ENCODE results near the gene PRODH2.
A peak's percentile ranks its signal among the peaks of the same experiment; 100 is the strongest.
"Not testable (repeated sequence)": the region's sequence is repeated elsewhere in the genome, so short reads cannot be mapped to it uniquely, and the experiment has no call there.

Gene PRODH2

GRCh38 chr19:35843676-35844481 is 31.2 kb upstream of the PRODH2 start:
- DNase-seq (ENCODE audit: low read depth in 2 of 2): no peak

GRCh38 chr19:35842666-35843272 is 30.1 kb upstream of the PRODH2 start:
- DNase-seq (ENCODE audit: low read depth in 2 of 2): no peak

- DNase-seq (ENCODE audit: low read depth in 2 of 2): no peak
Measured at GRCh38 chr19:35841961-35842595, 29.4 kb upstream of the PRODH2 start.

- not testable (repeated sequence) for DNase-seq (ENCODE audit: low read depth in 2 of 2)
Measured at GRCh38 chr19:35836096-35836495, 23.5 kb upstream of the PRODH2 start.

GRCh38 chr19:35833972-35834371 is 21.3 kb upstream of the PRODH2 start:
- no peak for DNase-seq (ENCODE audit: low read depth in 2 of 2)

GRCh38 chr19:35832054-35832453 is 19.4 kb upstream of the PRODH2 start:
- DNase-seq (ENCODE audit: low read depth in 2 of 2): no peak

GRCh38 chr19:35830986-35831385 is 18.3 kb upstream of the PRODH2 start:
- no peak for DNase-seq (ENCODE audit: low read depth in 2 of 2)

GRCh38 chr19:35828692-35829301 is 16.2 kb upstream of the PRODH2 start:
- peak in 1 of 2 donors; percentile 43 for DNase-seq (ENCODE audit: low read depth in 2 of 2)

- no peak for DNase-seq (ENCODE audit: low read depth in 2 of 2)
Measured at GRCh38 chr19:35824150-35824549, 11.5 kb upstream of the PRODH2 start.

- DNase-seq (ENCODE audit: low read depth in 2 of 2): no peak
Measured at GRCh38 chr19:35822579-35822978, 9.9 kb upstream of the PRODH2 start.

GRCh38 chr19:35818445-35818844 is 5.8 kb upstream of the PRODH2 start:
- DNase-seq (ENCODE audit: low read depth in 2 of 2): no peak

- DNase-seq (ENCODE audit: low read depth in 2 of 2): no peak
Measured at GRCh38 chr19:35816846-35817245, 4.2 kb upstream of the PRODH2 start.

GRCh38 chr19:35816262-35816661 is 3.6 kb upstream of the PRODH2 start:
- DNase-seq (ENCODE audit: low read depth in 2 of 2): no peak

- no peak for DNase-seq (ENCODE audit: low read depth in 2 of 2)
Measured at GRCh38 chr19:35813043-35813890, 622 bp upstream of the PRODH2 start.

GRCh38 chr19:35811317-35812219 is 1.1 kb downstream of the PRODH2 start:
- no peak for DNase-seq (ENCODE audit: low read depth in 2 of 2)

GRCh38 chr19:35807633-35808032 is 5.0 kb downstream of the PRODH2 start:
- no peak for DNase-seq (ENCODE audit: low read depth in 2 of 2)

- no peak for DNase-seq (ENCODE audit: low read depth in 2 of 2)
Measured at GRCh38 chr19:35806597-35806996, 6.0 kb downstream of the PRODH2 start.

- DNase-seq (ENCODE audit: low read depth in 2 of 2): no peak
Measured at GRCh38 chr19:35805526-35806102, 7.0 kb downstream of the PRODH2 start.

GRCh38 chr19:35801828-35802227 is 10.8 kb downstream of the PRODH2 start:
- DNase-seq (ENCODE audit: low read depth in 2 of 2): no peak

GRCh38 chr19:35797663-35798062 is 15.0 kb downstream of the PRODH2 start:
- no peak for DNase-seq (ENCODE audit: low read depth in 2 of 2)
